ENCODE measurements around the gene WDR54.
"Not testable (repeated sequence)": the region's sequence is repeated elsewhere in the genome, so short reads cannot be mapped to it uniquely, and the experiment has no call there.

Gene WDR54

DNA sequence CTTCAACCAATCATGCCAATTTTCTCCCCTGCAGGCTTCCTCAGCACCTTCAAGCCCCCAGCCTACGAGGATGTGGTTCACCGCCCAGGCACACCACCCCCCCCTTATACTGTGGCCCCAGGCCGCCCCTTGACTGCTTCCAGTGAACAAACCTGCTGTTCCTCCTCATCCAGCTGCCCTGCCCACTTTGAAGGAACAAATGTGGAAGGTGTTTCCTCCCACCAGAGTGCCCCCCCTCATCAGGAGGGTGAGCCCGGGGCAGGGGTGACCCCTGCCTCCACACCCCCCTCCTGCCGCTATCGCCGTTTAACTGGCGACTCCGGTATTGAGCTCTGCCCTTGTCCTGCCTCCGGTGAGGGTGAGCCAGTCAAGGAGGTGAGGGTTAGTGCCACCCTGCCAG lies 38.7 kb downstream of the WDR54 start:
- H3K27ac ChIP-seq (ENCODE audit: low read length); H3K27me3 ChIP-seq (ENCODE audit: insufficient read depth, low read length); H3K9ac ChIP-seq (ENCODE audit: low read depth, low read length); H3K4me3 ChIP-seq (ENCODE audit: low read length); H3K9me3 ChIP-seq (ENCODE audit: insufficient read depth, low read depth, low read length); H3K4me1 ChIP-seq (ENCODE audit: insufficient read depth, low read length): not testable (repeated sequence)
- peaks cover 18% of the 10 kb centered on the region for H3K36me3 ChIP-seq (ENCODE audit: insufficient read depth, low read depth, low read length)

DNA sequence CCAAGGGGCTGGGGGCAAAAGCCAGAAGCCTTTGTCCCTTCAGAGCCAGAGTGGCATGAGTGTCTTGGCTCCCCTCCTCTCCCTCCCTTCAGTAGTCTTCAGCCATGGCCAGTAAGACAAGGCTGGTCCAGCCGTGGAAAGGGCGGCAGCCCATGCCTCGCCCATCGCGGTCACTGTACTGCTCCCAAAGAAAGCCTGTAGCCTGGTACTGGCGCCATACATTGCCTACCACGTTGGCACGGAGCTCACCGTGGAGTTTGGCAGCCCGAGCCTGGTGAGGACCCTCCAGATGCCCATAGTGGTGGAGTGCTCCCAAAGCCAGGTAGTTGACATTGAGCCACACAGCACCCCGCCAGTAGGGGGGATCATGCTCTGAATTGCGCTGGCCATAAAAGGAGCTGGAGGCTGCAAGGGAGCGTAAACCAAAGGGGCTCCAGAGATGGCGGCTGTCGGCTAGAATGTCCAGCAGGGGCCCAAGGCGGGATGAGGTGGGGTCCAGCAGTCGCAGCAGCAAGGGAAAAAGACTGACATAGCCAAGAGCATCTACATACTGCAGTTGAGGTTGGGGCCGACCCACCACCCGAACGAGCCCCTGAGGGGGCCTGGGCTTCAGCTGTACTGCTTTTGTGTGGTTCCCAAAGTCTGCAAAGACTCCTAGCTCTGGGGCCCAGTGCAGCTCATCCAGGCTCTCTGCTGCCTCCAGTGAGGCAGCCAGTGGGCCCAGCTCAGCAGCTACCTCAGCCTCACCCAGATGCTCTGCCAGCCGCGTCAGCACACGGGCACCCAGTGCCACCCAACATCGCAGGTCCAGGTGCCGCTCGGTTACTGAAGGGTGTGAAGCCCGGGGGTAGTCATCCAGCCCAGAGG lies 39.9 kb downstream of the WDR54 start:
- H3K27me3 ChIP-seq (ENCODE audit: insufficient read depth, low read length), result no peaks in the 10 kb centered on the region

DNA sequence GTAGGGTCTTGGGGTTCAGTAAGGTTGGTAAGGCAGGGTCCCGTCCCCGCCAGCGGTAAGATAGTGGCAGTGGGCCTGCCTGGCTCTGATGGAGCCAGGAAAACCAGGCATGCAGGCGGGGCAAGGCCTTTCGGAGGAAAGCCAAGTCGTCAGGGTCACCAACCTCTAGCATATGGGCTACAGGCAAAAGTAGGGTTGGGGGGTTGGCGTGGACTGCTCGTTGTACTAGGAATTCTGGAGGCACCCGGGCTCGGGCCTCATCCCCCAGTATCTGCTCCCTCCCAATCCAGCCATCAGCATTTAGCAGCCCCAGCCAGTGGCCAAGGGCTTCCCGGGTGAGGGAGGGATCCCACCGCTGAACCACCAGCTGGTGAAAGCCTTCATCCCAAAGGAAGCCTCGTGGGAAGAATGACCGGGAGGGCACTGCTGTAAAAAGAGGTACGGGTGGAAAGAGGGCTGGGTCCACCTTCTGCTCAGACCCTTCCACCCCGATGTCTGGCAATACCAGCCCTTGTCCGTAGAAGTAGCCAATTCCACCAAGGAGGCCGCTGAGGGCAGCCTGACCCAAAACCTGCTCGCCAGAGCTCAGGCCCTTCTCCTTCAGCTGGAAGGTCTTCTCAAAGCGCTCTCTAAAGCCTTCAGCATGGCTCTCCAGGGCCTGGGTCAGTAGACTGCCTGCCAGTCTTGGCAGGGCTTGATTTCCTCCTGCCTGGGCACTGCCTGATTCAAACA lies 40.7 kb downstream of the WDR54 start:
- Histone ChIP-seq H3K27me3 (ENCODE audit: insufficient read depth, low read length) (no peaks in the 10 kb centered on the region), H3K9ac (ENCODE audit: low read depth, low read length) (no peak overlapping the region), H3K4me1 (ENCODE audit: insufficient read depth, low read length) (no peaks in the 10 kb centered on the region; the same call in 1 of the 2 replicates), H3K36me3 (ENCODE audit: insufficient read depth, low read depth, low read length) (peaks cover 18% of the 10 kb centered on the region), H3K9me3 (ENCODE audit: insufficient read depth, low read depth, low read length) (no peaks in the 10 kb centered on the region), H3K27ac (ENCODE audit: low read length) (no peak overlapping the region), H3K4me3 (ENCODE audit: low read length) (no peak overlapping the region)

More for the DNA sequence above, 39.9 kb downstream of the WDR54 start:
- Histone ChIP-seq H3K9me3 (ENCODE audit: insufficient read depth, low read depth, low read length) (no peaks in the 10 kb centered on the region), H3K4me1 (ENCODE audit: insufficient read depth, low read length) (peaks cover 3% of the 10 kb centered on the region), H3K4me3 (ENCODE audit: low read length) (no peak overlapping the region), H3K27ac (ENCODE audit: low read length) (no peak overlapping the region), H3K36me3 (ENCODE audit: insufficient read depth, low read depth, low read length) (peaks cover 18% of the 10 kb centered on the region), H3K9ac (ENCODE audit: low read depth, low read length) (no peak overlapping the region)

DNA sequence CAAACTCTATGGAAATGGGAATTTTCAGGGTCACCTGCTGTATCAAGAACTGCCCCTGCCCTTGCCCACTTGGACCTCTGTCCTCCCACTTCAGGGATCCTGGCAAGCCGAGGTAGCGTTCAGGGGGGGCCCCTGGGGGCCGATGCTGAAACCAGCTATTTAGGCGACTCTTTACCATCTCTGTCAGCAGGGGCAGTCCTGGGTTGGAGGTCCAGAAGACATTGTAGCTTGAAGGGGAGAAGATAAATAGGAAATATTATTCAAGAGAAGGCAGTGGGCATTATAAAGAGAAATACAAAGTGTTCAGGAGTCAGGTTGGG lies 41.2 kb downstream of the WDR54 start:
- Histone ChIP-seq H3K9ac (ENCODE audit: low read depth, low read length) (no peak overlapping the region), H3K27me3 (ENCODE audit: insufficient read depth, low read length) (no peaks in the 10 kb centered on the region), H3K36me3 (ENCODE audit: insufficient read depth, low read depth, low read length) (peaks cover 18% of the 10 kb centered on the region), H3K27ac (ENCODE audit: low read length) (no peak overlapping the region), H3K4me1 (ENCODE audit: insufficient read depth, low read length) (no peaks in the 10 kb centered on the region; the same call in 1 of the 2 replicates), H3K9me3 (ENCODE audit: insufficient read depth, low read depth, low read length) (no peaks in the 10 kb centered on the region), H3K4me3 (ENCODE audit: low read length) (no peak overlapping the region)

DNA sequence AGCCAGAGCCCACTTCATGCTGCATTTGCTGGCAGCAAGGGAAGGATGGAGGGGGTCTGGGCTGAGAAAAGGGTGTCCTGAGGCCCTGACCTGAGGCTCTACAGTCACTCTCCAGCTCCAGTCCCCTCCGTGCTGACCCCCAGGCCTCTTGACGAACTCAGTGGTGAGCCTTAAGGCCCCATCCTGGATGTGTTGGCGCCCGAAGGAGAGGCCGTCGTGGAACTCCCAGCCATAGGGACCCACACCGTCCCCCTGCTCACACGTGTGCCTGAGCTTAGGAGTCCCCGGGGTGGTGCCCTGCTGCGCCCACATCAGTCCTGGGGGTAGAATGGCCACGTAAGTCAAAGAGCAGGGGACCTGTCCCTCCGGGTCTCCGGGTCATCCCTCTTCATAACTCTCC lies 42.9 kb downstream of the WDR54 start:
- H3K4me1 ChIP-seq (ENCODE audit: insufficient read depth, low read length), result no peaks in the 10 kb centered on the region; the same call in 1 of the 2 replicates
- H3K27ac ChIP-seq (ENCODE audit: low read length), result no peak overlapping the region
- H3K27me3 ChIP-seq (ENCODE audit: insufficient read depth, low read length), result no peaks in the 10 kb centered on the region
- H3K9ac ChIP-seq (ENCODE audit: low read depth, low read length), result peak overlapping the region; percentile 87
- H3K9me3 ChIP-seq (ENCODE audit: insufficient read depth, low read depth, low read length), result no peaks in the 10 kb centered on the region
- peaks cover 18% of the 10 kb centered on the region for H3K36me3 ChIP-seq (ENCODE audit: insufficient read depth, low read depth, low read length)
- H3K4me3 ChIP-seq (ENCODE audit: low read length), result peak overlapping the region; percentile 89

DNA sequence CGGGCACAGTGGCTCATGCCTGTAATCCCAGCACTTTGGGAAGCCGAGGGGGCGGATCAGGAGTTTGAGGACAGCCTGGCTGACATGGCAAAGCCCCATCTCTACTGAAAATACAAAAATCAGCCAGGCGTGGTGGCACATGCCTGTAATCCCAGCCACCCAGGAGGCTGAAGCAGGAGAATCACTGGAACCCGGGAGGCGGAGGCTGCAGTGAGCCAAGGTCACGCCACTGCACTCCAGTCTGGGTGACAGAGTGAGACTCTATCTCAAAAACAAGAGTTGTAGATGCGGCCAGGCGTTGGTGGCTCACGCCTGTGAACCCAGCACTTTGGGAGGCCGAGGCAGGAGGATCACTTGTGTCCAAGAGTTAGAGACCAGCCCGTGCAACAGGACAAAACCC lies 49.2 kb downstream of the WDR54 start:
- not testable (repeated sequence) for H3K9ac ChIP-seq (ENCODE audit: low read depth, low read length); H3K4me3 ChIP-seq (ENCODE audit: low read length); H3K27me3 ChIP-seq (ENCODE audit: insufficient read depth, low read length); H3K9me3 ChIP-seq (ENCODE audit: insufficient read depth, low read depth, low read length); H3K4me1 ChIP-seq (ENCODE audit: insufficient read depth, low read length); H3K27ac ChIP-seq (ENCODE audit: low read length)
- peaks cover 17% of the 10 kb centered on the region for H3K36me3 ChIP-seq (ENCODE audit: insufficient read depth, low read depth, low read length)

DNA sequence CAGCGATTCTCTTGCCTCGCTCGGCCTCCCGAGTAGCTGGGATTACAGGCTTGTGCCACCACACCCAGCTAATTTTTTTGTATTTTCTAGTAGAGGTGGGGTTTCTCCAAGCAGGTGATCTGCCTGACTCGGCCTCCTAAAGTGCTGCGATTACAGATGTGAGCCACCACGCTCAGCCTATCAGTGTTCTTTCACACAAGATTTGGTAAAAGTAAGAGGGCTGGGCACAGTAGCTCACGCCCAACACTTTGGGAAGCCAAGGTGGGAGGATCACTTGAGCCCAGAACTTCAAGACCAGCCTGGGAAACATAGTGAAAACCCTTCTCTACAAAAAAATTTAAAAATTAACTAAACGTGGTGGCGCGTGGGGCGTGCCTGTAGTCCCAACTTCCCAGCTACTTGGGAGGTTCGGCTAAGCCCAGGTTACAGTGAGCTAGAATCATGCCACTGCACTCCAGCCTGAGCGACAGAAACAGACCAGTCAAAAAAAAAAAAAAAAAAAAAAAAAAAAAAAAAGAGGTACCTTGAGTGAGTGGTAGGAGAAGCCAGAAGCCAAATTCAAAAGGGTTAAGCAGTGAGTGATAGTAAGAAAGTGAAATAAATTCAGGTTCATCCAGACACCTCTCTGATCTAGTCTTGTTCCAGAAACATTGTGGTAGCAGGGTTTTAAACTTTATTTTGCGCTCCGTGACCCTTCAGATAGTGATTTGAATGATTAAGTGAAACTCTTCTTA lies 50.0 kb downstream of the WDR54 start:
- Histone ChIP-seq H3K27me3 (ENCODE audit: insufficient read depth, low read length) (no peaks in the 10 kb centered on the region), H3K4me3 (ENCODE audit: low read length) (peak overlapping the region; percentile 97), H3K36me3 (ENCODE audit: insufficient read depth, low read depth, low read length) (peaks cover 18% of the 10 kb centered on the region), H3K27ac (ENCODE audit: low read length) (no peak overlapping the region), H3K4me1 (ENCODE audit: insufficient read depth, low read length) (no peaks in the 10 kb centered on the region; the same call in 1 of the 2 replicates), H3K9me3 (ENCODE audit: insufficient read depth, low read depth, low read length) (no peaks in the 10 kb centered on the region), H3K9ac (ENCODE audit: low read depth, low read length) (peak overlapping the region; percentile 88; the same call in 1 of the 2 replicates)

DNA sequence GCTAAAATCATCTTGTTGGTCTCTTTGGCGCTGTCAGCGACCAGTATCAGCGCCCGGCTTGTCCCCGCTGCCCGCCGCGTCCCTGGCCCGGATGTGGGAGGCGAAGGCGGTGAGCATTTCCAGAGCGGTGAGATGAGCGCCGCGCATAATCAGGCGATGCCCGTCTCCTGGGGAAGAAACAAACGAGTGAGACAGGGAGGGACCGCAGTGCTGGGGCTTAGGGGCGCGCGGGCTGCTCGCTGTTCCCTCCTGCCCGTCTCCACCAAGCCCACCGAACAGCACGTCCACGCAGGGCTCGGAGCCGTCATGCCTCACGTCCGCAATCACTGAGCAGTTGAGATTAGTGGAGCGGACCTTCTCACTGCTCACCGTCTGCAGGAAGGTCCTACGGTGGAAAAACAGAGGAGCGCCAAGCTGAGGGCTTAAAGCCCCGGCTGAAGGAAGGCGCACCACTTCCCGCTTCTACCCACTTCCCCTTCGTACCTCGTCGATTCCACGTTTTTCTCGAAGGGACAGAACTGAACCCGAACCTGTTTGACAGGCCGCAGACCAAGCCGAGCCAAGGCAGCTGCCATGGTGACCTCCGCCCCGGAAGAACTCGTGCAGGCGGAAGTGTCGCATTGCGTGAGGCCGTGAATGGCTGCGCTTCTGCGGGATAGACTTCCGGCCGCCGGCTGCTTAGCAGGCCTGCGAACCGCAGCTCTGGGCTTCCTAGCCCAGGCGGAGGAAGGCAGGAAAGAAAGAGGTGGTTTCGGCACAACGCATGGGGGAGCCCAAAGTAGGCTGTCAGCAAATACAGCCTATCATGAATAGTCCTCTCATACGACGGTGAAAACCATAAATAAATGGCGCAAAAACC lies 50.8 kb downstream of the WDR54 start, which contains the start of gene MRPL53:
TSS of gene MRPL53 (minus strand) at position 595 of the 859 bp plus-strand sequence. CDS start at position 575, 20 bp downstream.
- Histone ChIP-seq H3K9me3 (ENCODE audit: insufficient read depth, low read depth, low read length) (no peaks in the 10 kb centered on the region), H3K36me3 (ENCODE audit: insufficient read depth, low read depth, low read length) (peaks cover 18% of the 10 kb centered on the region), H3K9ac (ENCODE audit: low read depth, low read length) (peak within 1 kb of the TSS; percentile 88), H3K27me3 (ENCODE audit: insufficient read depth, low read length) (no peaks in the 10 kb centered on the region), H3K4me3 (ENCODE audit: low read length) (peak within 1 kb of the TSS; percentile 97), H3K27ac (ENCODE audit: low read length) (peak within 1 kb of the TSS; percentile 59), H3K4me1 (ENCODE audit: insufficient read depth, low read length) (no peaks in the 10 kb centered on the region; the same call in 1 of the 2 replicates)

DNA sequence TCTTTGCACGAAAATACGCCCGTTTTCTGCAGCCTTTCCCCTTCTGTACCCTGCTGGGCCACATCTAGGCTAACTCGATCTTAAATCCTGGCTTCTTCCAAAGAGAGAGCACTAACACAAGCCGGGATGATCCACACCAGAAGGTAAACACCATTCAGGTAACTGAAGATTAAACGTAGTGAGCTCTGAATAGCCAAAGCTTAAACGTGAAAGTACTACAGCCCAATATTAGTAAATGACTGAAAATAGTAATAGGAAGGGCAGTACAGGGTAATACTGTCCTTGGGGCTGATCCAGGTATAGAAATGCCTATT lies 51.4 kb downstream of the WDR54 start:
- peaks cover 22% of the 10 kb centered on the region for H3K36me3 ChIP-seq (ENCODE audit: insufficient read depth, low read depth, low read length)
- no peaks in the 10 kb centered on the region for H3K9me3 ChIP-seq (ENCODE audit: insufficient read depth, low read depth, low read length)
- H3K4me3 ChIP-seq (ENCODE audit: low read length), result peak overlapping the region; percentile 97
- no peaks in the 10 kb centered on the region for H3K27me3 ChIP-seq (ENCODE audit: insufficient read depth, low read length)
- H3K4me1 ChIP-seq (ENCODE audit: insufficient read depth, low read length), result no peaks in the 10 kb centered on the region; the same call in 1 of the 2 replicates
- H3K27ac ChIP-seq (ENCODE audit: low read length), result peak overlapping the region; percentile 59
- H3K9ac ChIP-seq (ENCODE audit: low read depth, low read length), result peak overlapping the region; percentile 88

DNA sequence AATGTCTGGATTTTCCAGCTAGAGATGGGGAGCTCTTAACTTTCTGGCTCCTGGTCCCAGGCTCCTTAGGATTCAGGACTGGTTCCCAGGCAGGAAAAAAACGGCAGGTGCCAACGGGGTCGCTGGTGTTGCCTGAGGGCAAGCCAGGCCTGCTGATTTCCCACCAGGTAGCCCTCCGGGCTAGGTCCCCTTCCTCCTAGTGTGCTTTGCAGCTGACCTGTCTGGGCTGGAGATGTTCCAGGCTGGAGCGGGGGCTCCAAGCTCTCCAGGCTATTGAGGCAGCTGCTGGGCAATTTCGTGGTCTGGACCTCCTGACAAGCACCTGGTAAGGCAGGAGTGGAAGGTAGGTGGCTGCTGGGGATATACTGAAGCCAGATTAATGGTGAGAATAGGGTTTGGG lies 53.0 kb downstream of the WDR54 start:
- no peak overlapping the region for H3K4me3 ChIP-seq (ENCODE audit: low read length)
- no peaks in the 10 kb centered on the region; the same call in 1 of the 2 replicates for H3K4me1 ChIP-seq (ENCODE audit: insufficient read depth, low read length)
- no peaks in the 10 kb centered on the region for H3K9me3 ChIP-seq (ENCODE audit: insufficient read depth, low read depth, low read length)
- no peak overlapping the region for H3K9ac ChIP-seq (ENCODE audit: low read depth, low read length)
- H3K27ac ChIP-seq (ENCODE audit: low read length), result no peak overlapping the region
- H3K36me3 ChIP-seq (ENCODE audit: insufficient read depth, low read depth, low read length), result peaks cover 22% of the 10 kb centered on the region
- H3K27me3 ChIP-seq (ENCODE audit: insufficient read depth, low read length), result no peaks in the 10 kb centered on the region

DNA sequence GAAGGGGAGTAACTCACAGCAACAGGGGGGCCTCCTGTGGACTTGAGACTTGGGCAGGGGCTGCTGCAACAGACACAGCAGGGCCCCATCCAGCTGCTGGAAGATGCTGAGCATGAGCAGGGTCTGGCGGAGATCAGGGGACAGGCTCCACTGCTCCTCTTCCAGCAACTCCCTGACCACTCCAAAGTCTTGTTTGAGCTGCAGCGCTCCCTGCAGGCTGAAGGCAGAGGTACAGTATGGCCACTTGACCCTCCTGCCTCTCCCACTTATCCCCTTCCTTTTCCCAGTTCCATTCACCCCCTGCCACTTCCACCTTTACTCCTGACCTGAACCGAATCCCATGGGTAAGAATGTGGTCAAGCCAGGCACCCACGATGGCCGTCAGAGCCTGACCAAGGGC lies 53.4 kb downstream of the WDR54 start:
- H3K36me3 ChIP-seq (ENCODE audit: insufficient read depth, low read depth, low read length), result peaks cover 25% of the 10 kb centered on the region
- H3K27ac ChIP-seq (ENCODE audit: low read length), result no peak overlapping the region
- H3K4me1 ChIP-seq (ENCODE audit: insufficient read depth, low read length), result no peaks in the 10 kb centered on the region; the same call in 1 of the 2 replicates
- H3K9me3 ChIP-seq (ENCODE audit: insufficient read depth, low read depth, low read length), result no peaks in the 10 kb centered on the region
- no peak overlapping the region for H3K4me3 ChIP-seq (ENCODE audit: low read length)
- H3K9ac ChIP-seq (ENCODE audit: low read depth, low read length), result no peak overlapping the region
- H3K27me3 ChIP-seq (ENCODE audit: insufficient read depth, low read length), result no peaks in the 10 kb centered on the region
